Fibroblast of skin of abdomen (primary cell): ENCODE measurements around the gene SF3A2.
"Not testable (repeated sequence)": the region's sequence is repeated elsewhere in the genome, so short reads cannot be mapped to it uniquely, and the experiment has no call there.

ENCODE experiments used
- DNase-seq: peaks from one replicate; pipeline ENCODE4 v3.0.0-alpha.2; 2013

The SF3A2 gene

GRCh38 chr19:2277138-2277537 lies 40.5 kb downstream of the SF3A2 start:
- DNase-seq, result no peak

- no peak for DNase-seq
These were observed 42.0 kb downstream of the SF3A2 start for GRCh38 chr19:2278459-2279158.

- no peak for DNase-seq
These were observed 44.1 kb downstream of the SF3A2 start for GRCh38 chr19:2280633-2281264.

- not testable (repeated sequence) for DNase-seq
These were observed 44.8 kb downstream of the SF3A2 start for GRCh38 chr19:2281265-2282061.

- peak; percentile 50 for DNase-seq
These were observed 45.6 kb downstream of the SF3A2 start, which contains the start of gene PEAK3 for GRCh38 chr19:2282062-2282861. Gene PEAK3, minus strand, starts transcription at chr19:2282175. Its CDS starts 1,244 bp downstream, at chr19:2280931.

GRCh38 chr19:2282862-2283237 lies 46.2 kb downstream of the SF3A2 start:
- DNase-seq, result no peak

GRCh38 chr19:2283835-2284507 lies 47.3 kb downstream of the SF3A2 start:
- DNase-seq, result no peak

- no peak for DNase-seq
These were observed 49.9 kb downstream of the SF3A2 start for GRCh38 chr19:2286402-2287140.

GRCh38 chr19:2287585-2288337 lies 51.1 kb downstream of the SF3A2 start:
- DNase-seq, result no peak

- no peak for DNase-seq
These were observed 51.8 kb downstream of the SF3A2 start for GRCh38 chr19:2288338-2288817.

- no peak for DNase-seq
These were observed 52.4 kb downstream of the SF3A2 start for GRCh38 chr19:2288818-2289713.

GRCh38 chr19:2289714-2290435 lies 53.3 kb downstream of the SF3A2 start:
- DNase-seq, result no peak

- DNase-seq, result no peak
These were observed 54.0 kb downstream of the SF3A2 start for GRCh38 chr19:2290441-2291184.

- no peak for DNase-seq
These were observed 54.6 kb downstream of the SF3A2 start for GRCh38 chr19:2291185-2291751.

- peak; percentile 82 for DNase-seq
These were observed 58.2 kb downstream of the SF3A2 start for GRCh38 chr19:2294687-2295335.

GRCh38 chr19:2296141-2296540 lies 59.5 kb downstream of the SF3A2 start:
- DNase-seq, result no peak
